Measurements from ENCODE around the gene CASKIN2. TPM values are rescaled to one million over a fixed set of nuclear protein-coding genes. Genes with fewer than 3 reads are reported as not detected.

The CASKIN2 gene
- total RNA-seq, 2 donors from 2014 or later, result 16.0 to 35.8 TPM

- intact Hi-C loops (cut with DNase I), result no loop called here
- H3K27me3 ChIP-seq (replicated peaks; ENCODE audit: insufficient read depth), result no peaks in the 10 kb centered on the region
- no peaks in the 10 kb centered on the region for H3K36me3 ChIP-seq
- no peaks in the 10 kb centered on the region for H3K4me1 ChIP-seq (replicated peaks)
- no peak overlapping the region for H3K4me3 ChIP-seq
- 27% methylated on average over 14 of the region's 15 CpGs for WGBS
- H3K9me3 ChIP-seq, result no peaks in the 10 kb centered on the region
- TF ChIP-seq CTCF (IDR thresholded peaks at IDR 0.05), result no peak
- no peak for TF ChIP-seq POLR2AphosphoS5 (IDR thresholded peaks at IDR 0.05)
- TF ChIP-seq POLR2A (IDR thresholded peaks at IDR 0.05), result no peak
- H3K27ac ChIP-seq, result peak overlapping the region; percentile 29 to 55
- peak; percentile 44 for DNase-seq (ENCODE audit: low spot score)
Observed at GRCh38 chr17:75557075-75557851, 41.9 kb upstream of the CASKIN2 start.

GRCh38 chr17:75555679-75556153 lies 40.4 kb upstream of the CASKIN2 start:
- no peaks in the 10 kb centered on the region for H3K36me3 ChIP-seq
- H3K9me3 ChIP-seq, result no peaks in the 10 kb centered on the region
- no peak for TF ChIP-seq CTCF (IDR thresholded peaks at IDR 0.05)
- no peak for TF ChIP-seq POLR2A (IDR thresholded peaks at IDR 0.05)
- no peak for TF ChIP-seq POLR2AphosphoS5 (IDR thresholded peaks at IDR 0.05)
- intact Hi-C loops (cut with DNase I), result no loop called here
- 91% methylated on average over 21 of the region's 21 CpGs for WGBS
- no peaks in the 10 kb centered on the region for H3K4me1 ChIP-seq (replicated peaks)
- no peak for DNase-seq (ENCODE audit: low spot score)
- H3K27me3 ChIP-seq (replicated peaks; ENCODE audit: insufficient read depth), result no peaks in the 10 kb centered on the region
- H3K4me3 ChIP-seq, result no peak overlapping the region
- no peak overlapping the region for H3K27ac ChIP-seq

GRCh38 chr17:75553295-75554110 lies 38.2 kb upstream of the CASKIN2 start:
- 82% methylated on average over 8 of the region's 8 CpGs for WGBS
- TF ChIP-seq POLR2A (IDR thresholded peaks at IDR 0.05) (no peak), POLR2AphosphoS5 (IDR thresholded peaks at IDR 0.05) (no peak), CTCF (IDR thresholded peaks at IDR 0.05) (no peak)
- DNase-seq (ENCODE audit: low spot score), result no peak
- intact Hi-C loops (cut with DNase I), result no loop called here
- Histone ChIP-seq H3K27ac (no peak overlapping the region), H3K4me1 (replicated peaks) (peaks cover 8% of the 10 kb centered on the region), H3K9me3 (no peaks in the 10 kb centered on the region), H3K27me3 (replicated peaks; ENCODE audit: insufficient read depth) (no peaks in the 10 kb centered on the region), H3K4me3 (no peak overlapping the region), H3K36me3 (no peaks in the 10 kb centered on the region)

GRCh38 chr17:75552425-75553294 lies 37.3 kb upstream of the CASKIN2 start:
- Histone ChIP-seq H3K36me3 (no peaks in the 10 kb centered on the region), H3K4me3 (no peak overlapping the region), H3K27ac (no peak overlapping the region), H3K4me1 (replicated peaks) (peaks cover 8% of the 10 kb centered on the region), H3K9me3 (no peaks in the 10 kb centered on the region), H3K27me3 (replicated peaks; ENCODE audit: insufficient read depth) (no peaks in the 10 kb centered on the region)
- DNase-seq (ENCODE audit: low spot score), result no peak
- intact Hi-C loops (cut with DNase I), result no loop called here
- 76% methylated on average over 14 of the region's 14 CpGs for WGBS
- TF ChIP-seq POLR2A (IDR thresholded peaks at IDR 0.05) (no peak), CTCF (IDR thresholded peaks at IDR 0.05) (no peak), POLR2AphosphoS5 (IDR thresholded peaks at IDR 0.05) (no peak)
